CD4-positive, alpha-beta T cell treated with Interleukin-6 for 4 hours (primary cell): ENCODE data around the gene MYL5.

Source experiments
- DNase-seq: peaks from one replicate; pipeline ENCODE4 v3.0.0-alpha.2; 2020; ENCODE audit warnings: mixed read lengths

Gene MYL5

GRCh38 chr4:675036-675882, 917 bp downstream of the MYL5 start:
- DNase-seq, result no peak

- DNase-seq, result no peak
These were observed 1.9 kb downstream of the MYL5 start for GRCh38 chr4:675980-676870.

- no peak for DNase-seq
These were observed 2.5 kb downstream of the MYL5 start for GRCh38 chr4:676871-677235.

DNA sequence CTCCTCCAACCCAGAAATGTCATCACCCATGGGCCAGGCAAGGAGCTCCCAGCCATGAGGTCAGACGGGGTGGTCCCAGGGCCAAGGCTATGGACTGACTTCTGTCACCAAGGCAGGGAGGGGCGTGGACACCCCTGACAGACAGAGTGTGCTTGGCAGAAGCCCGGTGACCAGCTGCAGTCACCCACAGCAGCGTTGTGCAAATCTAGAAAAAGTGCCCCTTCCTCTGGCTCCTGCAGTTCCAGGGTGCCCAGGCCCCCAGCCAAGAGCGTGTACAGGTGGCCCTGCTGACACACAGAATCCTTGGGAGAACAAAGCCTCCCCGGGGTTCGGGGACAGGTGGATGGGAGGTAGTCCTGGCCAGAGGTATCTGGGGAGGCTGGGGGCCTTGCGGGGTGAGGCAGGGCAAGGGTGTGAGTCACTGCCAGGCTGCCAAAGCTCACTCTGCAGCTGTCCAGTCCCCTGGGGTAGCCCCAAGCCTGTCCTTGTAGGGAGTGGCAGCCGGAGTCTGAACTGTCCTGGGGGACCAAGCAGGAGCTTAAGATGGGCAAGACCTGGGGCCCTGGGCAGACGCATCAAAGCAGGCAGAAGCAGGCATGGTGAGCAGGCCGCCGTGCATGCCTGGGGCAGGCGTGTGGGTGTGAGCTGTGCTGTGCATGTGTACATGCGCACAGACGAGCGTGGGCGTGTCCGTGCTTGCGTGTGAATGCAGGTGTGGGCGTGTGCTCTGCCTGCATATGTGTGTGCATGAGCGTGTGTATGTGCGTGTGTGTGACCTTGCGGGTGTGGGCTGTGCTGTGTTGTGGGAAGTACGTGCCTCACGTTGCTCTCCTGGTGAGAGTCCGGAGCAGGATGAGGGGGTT, 3.3 kb downstream of the MYL5 start:
- peak; percentile 26 for DNase-seq

GRCh38 chr4:678331-679103, 4.2 kb downstream of the MYL5 start:
- no peak for DNase-seq

DNA sequence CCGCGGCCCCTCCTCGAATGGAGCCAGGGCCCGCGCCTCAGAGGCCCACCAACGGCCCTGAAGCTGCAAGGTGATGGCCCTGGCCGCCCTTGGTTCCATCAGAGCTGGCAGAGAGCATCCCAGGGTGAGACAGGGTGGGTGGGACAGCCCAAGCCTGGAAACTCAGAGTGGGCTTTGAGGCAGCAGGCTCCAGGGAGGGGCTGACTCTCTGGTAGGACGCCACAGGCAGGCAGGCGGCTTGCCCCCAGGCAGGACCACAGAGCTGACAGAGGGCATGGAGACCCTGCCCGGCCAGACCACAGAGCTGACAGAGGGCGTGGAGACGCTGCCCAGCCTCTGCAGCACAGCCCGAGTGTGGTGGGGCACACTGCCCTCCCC, 4.8 kb downstream of the MYL5 start:
- no peak for DNase-seq

DNA sequence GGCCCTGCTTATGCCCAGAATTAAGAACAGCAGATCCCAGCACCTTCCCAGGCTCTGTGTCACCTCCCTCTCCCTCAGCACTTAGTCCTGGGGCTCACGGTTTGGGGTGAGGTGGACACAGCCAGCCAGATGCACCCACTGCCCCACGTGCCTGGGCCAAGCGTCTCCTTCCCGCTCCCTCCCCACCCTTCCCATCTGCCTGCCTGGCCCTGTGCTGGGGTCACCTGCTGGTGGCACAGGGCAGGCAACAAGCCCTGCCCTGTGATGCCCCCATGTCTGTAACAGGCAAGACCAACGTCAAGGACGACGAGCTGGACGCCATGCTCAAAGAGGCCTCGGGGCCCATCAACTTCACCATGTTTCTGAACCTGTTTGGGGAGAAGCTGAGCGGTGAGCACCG, 5.3 kb downstream of the MYL5 start:
- no peak for DNase-seq

DNA sequence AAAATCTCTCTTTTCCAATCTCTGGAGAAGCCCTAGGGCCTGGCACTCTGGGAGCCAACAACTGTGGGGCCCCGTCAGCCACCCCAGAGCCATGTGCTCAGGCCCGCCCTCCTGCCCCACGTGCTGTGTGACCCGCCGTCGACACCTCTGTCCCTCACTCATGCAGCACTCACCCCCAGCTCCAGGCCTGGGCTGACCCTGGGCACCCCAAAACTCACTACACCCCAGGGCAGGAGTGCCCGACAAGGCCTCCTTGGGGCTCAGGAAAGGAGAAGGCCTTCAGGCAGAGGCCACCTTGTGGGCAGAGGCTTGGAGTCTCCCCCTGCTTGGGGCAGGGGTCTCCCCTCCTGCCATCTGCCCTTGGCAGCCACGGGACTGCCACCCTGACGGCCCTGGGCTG, 5.7 kb downstream of the MYL5 start:
- DNase-seq, result no peak

- DNase-seq, result no peak
These were observed 6.2 kb downstream of the MYL5 start for GRCh38 chr4:680551-680927.

GRCh38 chr4:680928-681645, 6.7 kb downstream of the MYL5 start:
- peak; percentile 74 for DNase-seq

- peak; percentile 58 for DNase-seq
These were observed 7.6 kb downstream of the MYL5 start for GRCh38 chr4:681736-682451.

DNA sequence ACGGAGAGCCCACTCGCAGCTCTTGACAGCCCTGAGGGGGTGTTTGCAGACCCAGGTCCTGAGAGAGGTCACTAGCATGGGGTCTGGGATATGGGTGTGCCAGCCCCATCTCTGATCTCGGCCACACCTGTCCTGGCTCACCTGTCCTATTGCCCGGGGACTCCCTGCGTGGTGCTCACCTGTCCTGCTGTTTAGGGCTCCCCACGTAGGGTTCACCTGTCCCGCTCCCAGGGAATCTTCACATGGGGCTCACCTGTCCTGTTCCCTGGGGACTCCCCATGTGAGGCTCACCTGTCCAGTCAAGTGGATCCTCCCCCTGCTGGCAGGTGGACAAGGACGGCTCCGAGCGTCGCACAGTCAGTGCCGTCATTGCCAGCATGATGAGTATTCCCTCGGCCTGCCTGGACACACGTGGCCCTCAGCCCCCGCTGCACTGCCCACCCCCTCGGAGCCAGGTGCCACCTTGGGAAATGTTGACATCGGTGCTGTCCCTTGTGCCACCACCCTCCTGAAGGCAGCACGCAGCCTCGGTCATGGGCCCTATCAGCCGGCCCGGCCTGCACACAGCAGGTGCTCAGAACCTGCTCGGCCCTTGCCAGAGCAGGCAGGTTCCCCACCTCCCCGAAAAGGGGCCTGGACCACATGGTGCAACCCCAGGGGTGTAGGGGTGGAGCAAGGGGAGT, 8.3 kb downstream of the MYL5 start:
- no peak for DNase-seq

GRCh38 chr4:683247-683897, 9.0 kb downstream of the MYL5 start:
- DNase-seq, result no peak

- DNase-seq, result peak; percentile 38
These were observed 9.8 kb downstream of the MYL5 start for GRCh38 chr4:683982-684622.

DNA sequence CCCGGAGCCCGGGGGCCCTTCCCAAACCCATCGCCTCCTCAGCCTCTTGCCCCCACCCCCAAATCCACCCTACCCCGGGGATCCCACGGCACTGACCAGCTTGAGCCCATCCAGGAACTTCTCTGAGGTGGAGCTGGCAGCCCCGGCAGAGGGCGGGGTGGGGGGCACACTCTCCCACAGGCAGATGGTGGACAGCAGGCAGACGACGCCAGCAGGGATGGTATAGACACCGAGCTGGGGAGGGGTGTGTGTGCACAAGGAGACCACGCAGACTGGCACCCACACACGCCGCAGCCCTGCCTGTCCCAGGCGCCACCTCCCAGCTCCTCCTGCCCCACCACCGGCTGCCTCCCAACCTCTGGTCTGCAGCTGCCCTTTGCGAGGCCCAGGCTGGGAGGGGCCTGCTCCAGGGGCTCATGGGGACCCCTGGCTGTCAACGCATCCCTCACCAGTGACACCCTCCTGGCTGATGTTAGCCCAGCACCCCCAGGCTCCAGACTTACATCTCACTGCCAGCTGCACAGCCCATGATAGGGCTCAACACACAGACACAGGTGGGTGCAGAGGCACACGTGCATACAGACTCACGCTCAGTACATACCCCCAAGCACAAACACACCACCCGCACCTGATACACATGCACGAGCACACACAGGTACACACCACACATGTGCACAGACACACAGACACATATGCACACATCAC, 10.4 kb downstream of the MYL5 start:
- DNase-seq, result no peak

DNA sequence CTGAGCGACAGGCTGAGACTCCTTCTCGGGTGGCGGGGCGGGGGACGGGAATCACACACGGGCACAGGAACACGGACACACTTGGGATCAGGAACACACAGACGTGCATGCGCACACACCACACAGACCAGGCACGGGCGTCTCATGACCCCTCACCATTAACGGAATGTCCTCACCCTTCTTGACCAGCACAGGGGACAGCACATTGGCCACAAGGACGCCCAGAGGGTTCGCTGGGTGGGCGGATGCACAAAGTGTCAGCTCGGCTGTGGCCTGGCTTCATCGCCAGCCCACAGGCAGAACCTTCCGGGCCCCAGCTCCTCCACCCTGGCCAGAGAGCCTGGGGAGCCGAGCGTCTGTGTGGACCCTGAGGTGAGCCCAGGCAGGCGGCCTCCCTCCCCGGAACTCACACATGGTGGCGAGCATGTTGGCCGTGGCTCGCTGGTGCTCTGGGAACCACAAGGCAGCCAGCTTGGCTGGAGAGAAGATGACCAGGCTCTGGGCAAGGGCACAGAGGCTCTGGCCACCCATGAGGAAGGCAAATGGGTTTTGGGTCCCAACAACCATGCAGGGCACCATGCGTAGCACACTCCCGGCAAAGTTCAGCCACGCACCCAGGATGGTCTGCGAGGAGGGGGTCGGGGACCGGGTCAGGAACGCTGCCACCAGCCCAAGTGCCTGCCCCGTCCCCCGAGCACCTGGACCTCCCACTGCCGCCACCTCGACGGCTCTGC, 11.5 kb downstream of the MYL5 start:
- DNase-seq, result no peak

DNA sequence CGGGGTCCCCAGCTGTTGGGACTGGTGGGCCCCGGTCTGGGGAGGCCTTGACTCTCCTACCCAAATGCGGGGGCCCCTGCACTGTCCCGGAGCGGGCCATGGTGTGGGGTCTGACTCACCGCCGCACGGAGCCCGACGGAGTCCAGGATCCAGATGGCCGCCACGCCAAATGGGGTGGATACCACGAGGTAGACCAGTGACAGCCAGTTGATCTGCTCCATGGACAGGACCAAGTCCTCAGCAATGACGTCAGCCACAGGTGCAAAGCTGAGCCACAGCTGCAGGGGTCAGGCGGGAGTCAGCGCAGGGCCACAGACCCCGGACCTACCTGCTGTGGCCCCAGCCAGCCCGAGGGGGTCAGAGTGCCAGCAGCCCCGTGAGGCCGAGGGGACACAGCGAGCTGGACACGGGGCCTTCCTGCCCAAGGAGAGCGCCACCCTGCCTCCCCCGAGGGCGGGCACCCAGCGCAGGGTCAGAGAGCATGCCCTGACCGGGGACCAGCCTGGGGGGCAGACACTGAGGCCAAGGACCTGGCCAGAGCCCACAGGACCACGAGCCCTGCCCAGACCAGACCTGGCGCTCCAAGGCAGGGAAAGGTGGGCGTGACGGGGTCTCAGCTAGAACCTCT, 12.2 kb downstream of the MYL5 start:
- no peak for DNase-seq
